GM12801 (cell line): ENCODE data around the gene CD180.

Experiments used
- CTCF ChIP-seq: IDR thresholded peaks from one replicate; pipeline ENCODE4 v1.5.1; 2011; ENCODE audit warnings: control low read depth; ENCODE audit not compliant: insufficient read length; ENCODE audit errors: extremely low read depth

The CD180 gene

GRCh38 chr5:67196537-67197059 is at the start of gene CD180:
CD180 (minus strand) TSS chr5:67196799; CDS start chr5:67196641, 158 bp downstream.
- no peak for TF ChIP-seq CTCF

GRCh38 chr5:67246108-67246507 is 49.5 kb upstream of the CD180 start:
- no peak for TF ChIP-seq CTCF

DNA sequence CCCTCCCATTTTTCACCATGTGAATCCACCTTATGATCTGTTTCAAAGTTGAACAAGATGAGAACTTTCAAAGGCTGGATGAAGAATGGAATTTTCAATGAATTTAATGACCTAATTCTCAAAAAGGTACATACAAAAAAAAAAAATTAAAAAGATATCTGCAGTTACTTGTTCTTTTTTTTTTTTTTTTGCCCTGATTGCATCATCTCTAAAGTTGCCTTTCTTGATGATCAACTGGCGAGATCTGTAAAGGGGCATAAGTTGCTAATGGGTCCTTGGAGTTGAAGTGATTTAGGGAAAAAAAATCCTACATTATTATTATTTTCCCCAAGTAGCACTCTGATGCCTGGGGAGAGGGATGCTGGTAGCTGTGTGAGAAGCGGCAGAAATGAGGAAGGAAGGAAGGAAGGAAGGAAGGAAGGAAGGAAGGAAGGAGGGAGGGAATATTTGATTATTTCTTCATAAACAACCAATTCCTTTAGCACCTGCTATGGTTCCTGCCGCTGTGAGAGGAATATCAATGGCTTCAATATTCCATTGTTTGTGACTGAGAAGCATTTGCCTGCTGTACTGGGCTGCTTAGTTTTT is 48.8 kb upstream of the CD180 start:
- TF ChIP-seq CTCF = no peak

GRCh38 chr5:67244345-67244793 is 47.8 kb upstream of the CD180 start:
- no peak for TF ChIP-seq CTCF

GRCh38 chr5:67243944-67244343 is 47.3 kb upstream of the CD180 start:
- TF ChIP-seq CTCF = no peak

- TF ChIP-seq CTCF = no peak
These were observed 46.8 kb upstream of the CD180 start for GRCh38 chr5:67243349-67243748.

DNA sequence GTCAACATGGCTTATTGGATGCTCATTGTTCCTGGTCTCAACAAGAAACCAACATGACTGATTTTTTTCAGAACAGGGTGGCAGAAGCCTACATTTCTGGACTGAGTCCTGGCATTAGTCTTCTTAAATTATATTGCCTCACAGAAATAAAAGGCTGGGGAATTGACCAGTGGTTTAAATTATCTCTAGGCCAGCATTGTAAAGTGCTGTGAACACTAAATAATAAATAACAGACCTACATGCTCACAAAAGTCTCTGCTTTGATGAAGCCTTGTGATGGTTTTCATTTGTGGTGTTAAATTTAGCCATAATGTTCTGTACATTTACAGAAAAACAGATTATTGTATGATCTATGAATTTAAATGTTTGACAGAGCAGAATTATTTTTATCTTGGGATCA is 44.7 kb upstream of the CD180 start:
- TF ChIP-seq CTCF = no peak
